HCT116 (cell line): ENCODE measurements around the gene IFIT1. TPM values are rescaled to one million over a fixed set of nuclear protein-coding genes. Genes with fewer than 3 reads are reported as not detected.

Experiments used
- ATAC-seq: fragments of 200-7000 bp; cut with Tn5 transposase; 2 replicates; pipeline ENCODE4 v1.9.1; 2020; ENCODE audit warnings: mild to moderate bottlenecking, moderate library complexity
- BruUV-seq: library from RNA; stranded (reverse); fragments of 400-500 nt; replicated peaks from 2 replicates; lab custom pipeline; 2021; lab: Mats Ljungman, UMichigan
- CTCF ChIA-PET: fragments of 300-600 bp; sonication (Branson Sonifier 250); formaldehyde crosslinking; loops from one replicate; lab custom pipeline; 2021; ENCODE audit warnings: antibody characterized with exemption; lab: Charles Lee
- POLR2A ChIA-PET: fragments of 300-600, 350-600 bp; sonication (Branson Sonifier 250); formaldehyde crosslinking; loops from one replicate; lab custom pipeline; 2021; ENCODE audit warnings: antibody characterized with exemption; lab: Charles Lee
- RAD21 ChIA-PET, 2 experiments: fragments of 300-600 bp; sonication (Branson Sonifier 250); formaldehyde crosslinking; loops; one replicate each; lab custom pipeline; 2023; ENCODE audit warnings: low total read pairs in 2 of 2; ENCODE audit not compliant: uncharacterized antibody in 2 of 2, unreplicated experiment in 2 of 2, low non-redundant PET in 1 of 2; lab: Charles Lee
- DNase-seq: peaks from one replicate; pipeline ENCODE4 v3.0.0-alpha.2; 2010; ENCODE audit warnings: low read depth, low spot score
- H2AFZ ChIP-seq: fragments of 200-600 bp; shearing (Covaris generic), sonication (generic); 2 replicates; pipeline ENCODE4 v1.6.1; 2017; ENCODE audit warnings: low read depth, mixed run types, mixed read lengths, antibody characterized with exemption, low read length; ENCODE audit not compliant: poor library complexity, severe bottlenecking
- H3K27ac ChIP-seq: 2 replicates; pipeline ENCODE4 v1.5.1; 2012; ENCODE audit warnings: low read depth, low read length
- H3K27me3 ChIP-seq: fragments of 200-600 bp; sonication (generic); 2 replicates; pipeline ENCODE4 v1.6.1; 2016; ENCODE audit warnings: mixed run types, low read length, mixed read lengths; ENCODE audit not compliant: insufficient read depth
- H3K36me3 ChIP-seq, 2 experiments: fragments of 200-500 bp in 1 of 2; fragments of 200-600 bp in 1 of 2; sonication (Bioruptor generic) in 1 of 2; sonication (generic) in 1 of 2; 2 replicates each; pipeline versions ENCODE4 v1.5.1 to v1.6.1; 2014 to 2016; ENCODE audit warnings: low read length in 2 of 2, inconsistent platforms in 1 of 2, mixed read lengths in 1 of 2, mixed run types in 1 of 2; ENCODE audit not compliant: insufficient read depth in 2 of 2, control insufficient read depth in 1 of 2
- H3K4me1 ChIP-seq, 2 experiments: fragments of 200-600 bp in 1 of 2; sonication (generic) in 1 of 2; 2 replicates each; pipeline versions ENCODE4 v1.5.1 to v1.6.1; 2012 to 2017; ENCODE audit warnings: low read length in 2 of 2, inconsistent platforms in 1 of 2, mild to moderate bottlenecking in 1 of 2, mixed read lengths in 1 of 2, mixed run types in 1 of 2, moderate library complexity in 1 of 2; ENCODE audit not compliant: insufficient read depth in 2 of 2, control insufficient read depth in 1 of 2
- H3K4me2 ChIP-seq: fragments of 200-600 bp; sonication (generic); 2 replicates; pipeline ENCODE4 v1.6.1; 2017; ENCODE audit warnings: mixed run types, low read length, mixed read lengths
- H3K4me3 ChIP-seq, 2 experiments: fragments of 200-600 bp in 1 of 2; sonication (generic) in 1 of 2; replicated peaks in 1 of 2; 2 replicates each; pipeline ENCODE4 v1.5.1; 2011 to 2016; ENCODE audit warnings: low read length in 2 of 2, control low read depth in 1 of 2, low read depth in 1 of 2, mild to moderate bottlenecking in 1 of 2, mixed read lengths in 1 of 2, mixed run types in 1 of 2
- H3K79me2 ChIP-seq: fragments of 200-600 bp; sonication (generic); 2 replicates; pipeline ENCODE4 v1.6.1; 2017; ENCODE audit warnings: mild to moderate bottlenecking, mixed run types, low read length, moderate library complexity, mixed read lengths; ENCODE audit not compliant: insufficient read depth
- H3K9ac ChIP-seq: fragments of 200-600 bp; sonication (generic); 2 replicates; pipeline ENCODE4 v1.6.1; 2016; ENCODE audit warnings: low read length, mixed read lengths
- H3K9me2 ChIP-seq: fragments of 200-600 bp; sonication (generic), shearing (Covaris generic); 2 replicates; pipeline ENCODE4 v1.6.1; 2017; ENCODE audit warnings: mixed run types, mild to moderate bottlenecking, moderate library complexity; ENCODE audit not compliant: insufficient read depth
- H3K9me3 ChIP-seq, 2 experiments: fragments of 200-500 bp in 1 of 2; fragments of 200-600 bp in 1 of 2; sonication (Bioruptor generic) in 1 of 2; sonication (generic) in 1 of 2; 2 replicates each; pipeline ENCODE4 v1.6.1; 2014 to 2017; ENCODE audit warnings: low read length in 2 of 2, mixed read lengths in 2 of 2, inconsistent platforms in 1 of 2, low read depth in 1 of 2, mild to moderate bottlenecking in 1 of 2, mixed run types in 1 of 2, moderate library complexity in 1 of 2; ENCODE audit not compliant: control insufficient read depth in 1 of 2, insufficient read depth in 1 of 2
- H4K20me1 ChIP-seq: fragments of 200-600 bp; sonication (generic), shearing (Covaris generic); 2 replicates; pipeline ENCODE4 v1.6.1; 2017; ENCODE audit warnings: mixed run types, mild to moderate bottlenecking, moderate library complexity; ENCODE audit not compliant: insufficient read depth
- CBX3 ChIP-seq: IDR thresholded peaks from 2 replicates; pipeline ENCODE4 v1.6.1; 2012; ENCODE audit warnings: low read depth
- CTCF ChIP-seq, 3 experiments: fragments of 200-600 bp in 1 of 3; sonication (generic) in 1 of 3; IDR thresholded peaks in 2 of 3; conservative IDR thresholded peaks in 1 of 3; 2 replicates each; pipeline ENCODE4 v1.5.1; 2012 to 2017; ENCODE audit warnings: low read depth in 2 of 3, low read length in 2 of 3, antibody characterized with exemption in 1 of 3, borderline replicate concordance in 1 of 3, control low read depth in 1 of 3, mild to moderate bottlenecking in 1 of 3, mixed read lengths in 1 of 3, mixed run types in 1 of 3, moderate library complexity in 1 of 3; ENCODE audit not compliant: insufficient read depth in 1 of 3
- RAD21 ChIP-seq: IDR thresholded peaks from 2 replicates; pipeline ENCODE4 v1.6.1; 2012; ENCODE audit warnings: low read depth, mild to moderate bottlenecking
- SP1 ChIP-seq: IDR thresholded peaks from 2 replicates; pipeline ENCODE4 v1.6.1; 2012; ENCODE audit warnings: low read depth
- YY1 ChIP-seq: IDR thresholded peaks from 2 replicates; pipeline ENCODE4 v1.6.1; 2011; ENCODE audit warnings: low read length, low read depth, moderate library complexity, mild to moderate bottlenecking; ENCODE audit not compliant: insufficient replicate concordance; ENCODE audit errors: extremely low read depth
- intact Hi-C: fragments of 100-400 bp; cut with micrococcal nuclease; formaldehyde crosslinking; loops from 2 replicates; pipeline ENCODE4 v1.10.0; 2022
- total RNA-seq: library from RNA; stranded (reverse); gene quantifications from one replicate; pipeline ENCODE4 v1.2.1, GENCODE V29; 2021; ENCODE audit not compliant: unreplicated experiment

The IFIT1 gene
- total RNA-seq, 1 experiment from 2014 or later, result 3.6 TPM

- no peaks in the 10 kb centered on the region for H3K9me3 ChIP-seq
- H3K79me2 ChIP-seq, result no peaks in the 10 kb centered on the region
- no peaks in the 10 kb centered on the region for H3K27me3 ChIP-seq
- no peaks in the 10 kb centered on the region for H4K20me1 ChIP-seq
- ATAC-seq (no peak), DNase-seq (no peak)
- CTCF ChIA-PET, result interaction anchor here (1.0 to 3.0 kb wide), 2 partner anchors 19 to 173 kb away, joined by 5 to 11 read pairs; no protein-coding TSS in a partner anchor
- peaks cover 2 to 11% of the 10 kb centered on the region in 2 experiments; a peak in 3 of 4 replicates for H3K4me1 ChIP-seq
- no peak overlapping the region for H3K27ac ChIP-seq
- H3K4me3 ChIP-seq, result no peak overlapping the region
- RAD21 ChIA-PET, result no interaction called here
- no peak overlapping the region for H3K4me2 ChIP-seq
- H3K36me3 ChIP-seq, result no peaks in the 10 kb centered on the region
- no peak overlapping the region for H3K9ac ChIP-seq
- BruUV-seq, result no TSS peak
- no peak overlapping the region for H2AFZ ChIP-seq
- TF ChIP-seq RAD21 (no peak), CBX3 (no peak), SP1 (no peak)
- no peaks in the 10 kb centered on the region for H3K9me2 ChIP-seq
- POLR2A ChIA-PET, result no interaction called here
- intact Hi-C loops, result loop anchor here (1.0 kb wide), 1 partner anchor 172 kb away; no protein-coding TSS in a partner anchor
Observed at GRCh38 chr10:89388806-89389205, 3.6 kb upstream of the IFIT1 start.

GRCh38 chr10:89389254-89389653 lies 3.2 kb upstream of the IFIT1 start:
- no peak overlapping the region for H3K9ac ChIP-seq
- H3K9me3 ChIP-seq, result no peaks in the 10 kb centered on the region
- no peaks in the 10 kb centered on the region for H3K9me2 ChIP-seq
- peaks cover 2 to 11% of the 10 kb centered on the region in 2 experiments; a peak in 3 of 4 replicates for H3K4me1 ChIP-seq
- intact Hi-C loops, result loop anchor here (1.0 kb wide), 1 partner anchor 172 kb away; no protein-coding TSS in a partner anchor
- peak overlapping the region; percentile 5 for H2AFZ ChIP-seq
- ChIA-PET RAD21 (no interaction called here), CTCF (interaction anchor here (1.0 to 3.0 kb wide), 2 partner anchors 20 to 173 kb away, joined by 5 to 11 read pairs; no protein-coding TSS in a partner anchor), POLR2A (no interaction called here)
- ATAC-seq, result peak; percentile 38; the same call in 1 of the 2 replicates
- DNase-seq, result peak; percentile 22
- no peak overlapping the region for H3K4me3 ChIP-seq
- no peak overlapping the region for H3K27ac ChIP-seq
- no peaks in the 10 kb centered on the region for H3K27me3 ChIP-seq
- H3K4me2 ChIP-seq, result no peak overlapping the region
- TF ChIP-seq RAD21, result peak; percentile 81
- TF ChIP-seq YY1, result no peak
- peak in 2 of 3 experiments; percentile 44 to 70; a peak in 3 of 6 replicates for TF ChIP-seq CTCF (IDR thresholded peaks at IDR 0.05 in 2 of 3, conservative IDR thresholded peaks at IDR 0.05 in 1 of 3; ENCODE audit: borderline replicate concordance in 1 of 3, insufficient read depth in 1 of 3, low read depth in 2 of 3, low read length in 2 of 3)
- H3K36me3 ChIP-seq, result no peaks in the 10 kb centered on the region
- H3K79me2 ChIP-seq, result no peaks in the 10 kb centered on the region
- BruUV-seq, result no TSS peak
- no peaks in the 10 kb centered on the region for H4K20me1 ChIP-seq
